Renal cortex interstitium (tissue), 11 donors: ENCODE results near the gene ZFYVE28. TPM values are rescaled to one million over a fixed set of nuclear protein-coding genes. Genes with fewer than 3 reads are reported as not detected.

Experiments
- DNase-seq, 11 donors: peaks; one replicate each; pipeline ENCODE4 v3.0.0-alpha.2; 2013; ENCODE audit warnings: low read depth in 9 of 11, low spot score in 4 of 11; ENCODE audit errors: extremely low read depth in 1 of 11
- polyA plus RNA-seq, 3 donors: library from polyadenylated mRNA; unstranded; fragments of 120-200 nt; gene quantifications; one replicate each; pipeline ENCODE4 v1.2.1, GENCODE V29; 2013; ENCODE audit not compliant: insufficient read length in 3 of 3

The ZFYVE28 gene
- polyA plus RNA-seq, 3 donors = 1.7 to 3.7 (median 1.8) TPM

- DNase-seq = peak; percentile 90 to 99 (median 98)
Observed at GRCh38 chr4:2262145-2262943, 156.1 kb downstream of the ZFYVE28 start.

GRCh38 chr4:2261853-2262144 lies 156.6 kb downstream of the ZFYVE28 start, which contains the start of gene MXD4:
Gene MXD4, minus strand, starts transcription at chr4:2262109. Its CDS starts 129 bp downstream, at chr4:2261980.
- no peak for DNase-seq

GRCh38 chr4:2261110-2261852 lies 157.2 kb downstream of the ZFYVE28 start:
- DNase-seq = peak in 1 of 11 donors; percentile 23

- DNase-seq = no peak
Observed at GRCh38 chr4:2260344-2261109, 157.9 kb downstream of the ZFYVE28 start.

GRCh38 chr4:2259541-2260343 lies 158.7 kb downstream of the ZFYVE28 start:
- DNase-seq = no peak

- no peak for DNase-seq
Observed at GRCh38 chr4:2259036-2259540, 159.4 kb downstream of the ZFYVE28 start.

GRCh38 chr4:2258091-2259035 lies 160.1 kb downstream of the ZFYVE28 start:
- DNase-seq = no peak

GRCh38 chr4:2257361-2258081 lies 160.9 kb downstream of the ZFYVE28 start:
- DNase-seq = no peak

GRCh38 chr4:2256781-2257191 lies 161.7 kb downstream of the ZFYVE28 start:
- no peak for DNase-seq

- DNase-seq = no peak
Observed at GRCh38 chr4:2256156-2256731, 162.2 kb downstream of the ZFYVE28 start.

- DNase-seq = peak in 2 of 11 donors; percentile 30 to 34
Observed at GRCh38 chr4:2255501-2256155, 162.8 kb downstream of the ZFYVE28 start.

GRCh38 chr4:2254665-2255500 lies 163.6 kb downstream of the ZFYVE28 start:
- no peak for DNase-seq

GRCh38 chr4:2253160-2254084 lies 165.0 kb downstream of the ZFYVE28 start:
- no peak for DNase-seq

GRCh38 chr4:2252530-2253091 lies 165.8 kb downstream of the ZFYVE28 start:
- DNase-seq = no peak
